Measurements from ENCODE around the gene OXT.
"Not testable (repeated sequence)": the region's sequence is repeated elsewhere in the genome, so short reads cannot be mapped to it uniquely, and the experiment has no call there.

GRCh38 chr20:3075315-3075714, 3.9 kb downstream of the OXT start:
- TF ChIP-seq CTCF, POLR2A (IDR thresholded peaks at IDR 0.05): not testable (repeated sequence)

All from body of pancreas (tissue), 4 donors.